HG02798 (cell line): ENCODE data around the gene HGFAC.

Source experiments
- ATAC-seq: cut with Tn5 transposase; IDR thresholded peaks from one replicate; pipeline ENCODE4 v1.9.1; 2021; ENCODE audit warnings: mild to moderate bottlenecking; ENCODE audit not compliant: unreplicated experiment, poor library complexity

Gene HGFAC

GRCh38 chr4:3483471-3483921 is 41.7 kb downstream of the HGFAC start:
- no peak for ATAC-seq

- ATAC-seq = no peak
These were observed 42.5 kb downstream of the HGFAC start for GRCh38 chr4:3484057-3484973.

- no peak for ATAC-seq
These were observed 43.4 kb downstream of the HGFAC start for GRCh38 chr4:3485011-3485791.

- no peak for ATAC-seq
These were observed 44.2 kb downstream of the HGFAC start for GRCh38 chr4:3485886-3486540.

GRCh38 chr4:3486541-3487540 is 45.1 kb downstream of the HGFAC start:
- ATAC-seq = no peak

GRCh38 chr4:3487861-3488260 is 46.1 kb downstream of the HGFAC start:
- ATAC-seq = no peak

GRCh38 chr4:3488820-3489219 is 47.1 kb downstream of the HGFAC start:
- no peak for ATAC-seq

GRCh38 chr4:3489451-3489962 is 47.7 kb downstream of the HGFAC start:
- no peak for ATAC-seq

- no peak for ATAC-seq
These were observed 50.1 kb downstream of the HGFAC start for GRCh38 chr4:3491681-3492405.

- ATAC-seq = no peak
These were observed 51.3 kb downstream of the HGFAC start for GRCh38 chr4:3492741-3493719.

GRCh38 chr4:3493720-3494461 is 52.1 kb downstream of the HGFAC start:
- no peak for ATAC-seq

GRCh38 chr4:3494462-3494871 is 52.7 kb downstream of the HGFAC start:
- ATAC-seq = no peak

- no peak for ATAC-seq
These were observed 53.6 kb downstream of the HGFAC start for GRCh38 chr4:3495204-3495975.

GRCh38 chr4:3496021-3496420 is 54.3 kb downstream of the HGFAC start:
- ATAC-seq = no peak

- no peak for ATAC-seq
These were observed 55.3 kb downstream of the HGFAC start for GRCh38 chr4:3497095-3497494.
